Omental fat pad (tissue), 4 donors: ENCODE measurements around the gene USP17L17. TPM values are rescaled to one million over a fixed set of nuclear protein-coding genes. Genes with fewer than 3 reads are reported as not detected.
"Not testable (repeated sequence)": the region's sequence is repeated elsewhere in the genome, so short reads cannot be mapped to it uniquely, and the experiment has no call there.

Experiments
- ATAC-seq: fragments of 150-250 bp; one replicate; pipeline ENCODE4 v1.9.1; 2016; ENCODE audit warnings: mild to moderate bottlenecking, moderate library complexity; ENCODE audit not compliant: low FRiP score
- DNase-seq: peaks from one replicate; pipeline ENCODE4 v3.0.0-alpha.2; 2019; ENCODE audit warnings: low spot score
- total RNA-seq, 4 donors: library from RNA; depleted of rRNA; stranded (reverse); fragments of >200 nt; gene quantifications; one replicate each; pipeline ENCODE4 v1.1.0, GENCODE V29; 2016

USP17L17 gene, protein sequence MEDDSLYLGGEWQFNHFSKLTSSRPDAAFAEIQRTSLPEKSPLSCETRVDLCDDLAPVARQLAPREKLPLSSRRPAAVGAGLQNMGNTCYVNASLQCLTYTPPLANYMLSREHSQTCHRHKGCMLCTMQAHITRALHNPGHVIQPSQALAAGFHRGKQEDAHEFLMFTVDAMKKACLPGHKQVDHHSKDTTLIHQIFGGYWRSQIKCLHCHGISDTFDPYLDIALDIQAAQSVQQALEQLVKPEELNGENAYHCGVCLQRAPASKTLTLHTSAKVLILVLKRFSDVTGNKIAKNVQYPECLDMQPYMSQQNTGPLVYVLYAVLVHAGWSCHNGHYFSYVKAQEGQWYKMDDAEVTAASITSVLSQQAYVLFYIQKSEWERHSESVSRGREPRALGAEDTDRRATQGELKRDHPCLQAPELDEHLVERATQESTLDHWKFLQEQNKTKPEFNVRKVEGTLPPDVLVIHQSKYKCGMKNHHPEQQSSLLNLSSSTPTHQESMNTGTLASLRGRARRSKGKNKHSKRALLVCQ
- total RNA-seq = not detected

DNA sequence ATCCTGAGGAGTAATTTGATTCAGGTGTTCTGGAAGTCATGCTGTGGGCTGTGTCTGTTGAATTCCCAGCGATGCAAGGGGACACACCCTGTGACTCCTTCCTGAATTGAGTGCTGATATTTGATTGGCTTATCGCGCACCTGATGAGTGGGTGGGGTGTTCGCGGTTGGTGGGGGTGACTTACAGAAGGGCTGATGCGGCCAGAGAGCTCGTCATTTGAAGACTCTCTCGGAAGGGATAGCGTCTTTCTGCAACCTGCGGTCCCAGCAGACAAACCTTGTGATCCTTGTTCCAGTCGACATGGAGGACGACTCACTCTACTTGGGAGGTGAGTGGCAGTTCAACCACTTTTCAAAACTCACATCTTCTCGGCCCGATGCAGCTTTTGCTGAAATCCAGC is at the start of gene USP17L17:
USP17L17 (plus strand) TSS at position 301 of the 400 bp plus-strand sequence; CDS start at position 301, 0 bp downstream.
- not testable (repeated sequence) for ATAC-seq, DNase-seq

DNA sequence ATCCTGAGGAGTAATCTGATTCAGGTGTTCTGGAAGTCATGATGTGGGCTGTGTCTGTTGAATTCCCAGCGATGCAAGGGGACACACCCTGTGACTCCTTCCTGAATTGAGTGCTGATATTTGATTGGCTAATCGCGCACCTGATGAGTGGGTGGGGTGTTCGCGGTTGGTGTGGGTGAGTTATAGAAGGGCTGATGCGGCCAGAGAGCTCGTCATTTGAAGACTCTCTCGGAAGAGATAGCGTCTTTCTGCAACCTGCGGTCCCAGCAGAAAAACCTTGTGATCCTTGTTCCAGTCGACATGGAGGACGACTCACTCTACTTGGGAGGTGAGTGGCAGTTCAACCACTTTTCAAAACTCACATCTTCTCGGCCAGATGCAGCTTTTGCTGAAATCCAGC is 33.3 kb upstream of the USP17L17 start, which contains the start of gene USP17L10:
USP17L10 (plus strand) TSS at position 301 of the 400 bp plus-strand sequence; CDS start at position 301, 0 bp downstream.
- ATAC-seq, DNase-seq: not testable (repeated sequence)

DNA sequence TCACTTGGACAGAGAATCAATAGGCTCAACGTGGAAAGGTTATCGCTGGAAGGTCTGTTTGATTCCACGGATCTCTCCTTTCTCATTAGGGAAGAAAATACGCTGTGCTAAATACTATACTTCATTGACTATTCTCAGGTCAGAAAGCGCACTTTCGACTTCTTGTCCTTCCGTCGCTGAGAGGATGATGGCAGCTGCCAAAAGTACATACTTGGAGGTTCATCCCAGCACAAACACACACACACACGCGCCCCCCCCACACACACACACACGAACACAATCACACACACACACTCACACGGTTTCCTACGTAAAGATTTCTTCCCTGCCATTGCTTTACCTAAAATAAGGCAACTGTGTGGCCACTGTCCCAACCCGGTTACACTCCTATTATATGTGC is 29.0 kb upstream of the USP17L17 start:
- ATAC-seq, DNase-seq: not testable (repeated sequence)

DNA sequence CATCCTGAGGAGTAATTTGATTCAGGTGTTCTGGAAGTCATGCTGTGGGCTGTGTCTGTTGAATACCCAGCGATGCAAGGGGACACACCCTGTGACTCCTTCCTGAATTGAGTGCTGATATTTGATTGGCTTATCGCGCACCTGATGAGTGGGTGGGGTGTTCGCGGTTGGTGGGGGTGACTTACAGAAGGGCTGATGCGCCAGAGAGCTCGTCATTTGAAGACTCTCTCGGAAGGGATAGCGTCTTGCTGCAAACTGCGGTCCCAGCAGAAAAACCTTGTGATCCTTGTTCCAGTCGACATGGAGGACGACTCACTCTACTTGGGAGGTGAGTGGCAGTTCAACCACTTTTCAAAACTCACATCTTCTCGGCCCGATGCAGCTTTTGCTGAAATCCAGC is 28.6 kb upstream of the USP17L17 start, which contains the start of gene USP17L11:
USP17L11 (plus strand) TSS at position 301 of the 400 bp plus-strand sequence; CDS start at position 301, 0 bp downstream.
- not testable (repeated sequence) for ATAC-seq

DNA sequence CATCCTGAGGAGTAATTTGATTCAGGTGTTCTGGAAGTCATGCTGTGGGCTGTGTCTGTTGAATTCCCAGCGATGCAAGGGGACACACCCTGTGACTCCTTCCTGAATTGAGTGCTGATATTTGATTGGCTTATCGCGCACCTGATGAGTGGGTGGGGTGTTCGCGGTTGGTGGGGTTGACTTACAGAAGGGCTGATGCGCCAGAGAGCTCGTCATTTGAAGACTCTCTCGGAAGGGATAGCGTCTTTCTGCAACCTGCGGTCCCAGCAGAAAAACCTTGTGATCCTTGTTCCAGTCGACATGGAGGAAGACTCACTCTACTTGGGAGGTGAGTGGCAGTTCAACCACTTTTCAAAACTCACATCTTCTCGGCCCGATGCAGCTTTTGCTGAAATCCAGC is 23.8 kb upstream of the USP17L17 start, which contains the start of gene USP17L12:
USP17L12 (plus strand) TSS at position 301 of the 400 bp plus-strand sequence; CDS start at position 301, 0 bp downstream.
- DNase-seq, ATAC-seq: not testable (repeated sequence)

More for the DNA sequence above, 28.6 kb upstream of the USP17L17 start, which contains the start of gene USP17L11:
- not testable (repeated sequence) for DNase-seq

DNA sequence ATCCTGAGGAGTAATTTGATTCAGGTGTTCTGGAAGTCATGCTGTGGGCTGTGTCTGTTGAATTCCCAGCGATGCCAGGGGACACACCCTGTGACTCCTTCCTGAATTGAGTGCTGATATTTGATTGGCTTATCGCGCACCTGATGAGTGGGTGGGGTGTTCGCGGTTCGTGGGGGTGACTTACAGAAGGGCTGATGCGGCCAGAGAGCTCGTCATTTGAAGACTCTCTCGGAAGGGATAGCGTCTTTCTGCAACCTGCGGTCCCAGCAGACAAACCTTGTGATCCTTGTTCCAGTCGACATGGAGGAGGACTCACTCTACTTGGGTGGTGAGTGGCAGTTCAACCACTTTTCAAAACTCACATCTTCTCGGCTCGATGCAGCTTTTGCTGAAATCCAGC is 19.1 kb upstream of the USP17L17 start, which contains the start of gene USP17L13:
USP17L13 (plus strand) TSS at position 301 of the 400 bp plus-strand sequence; CDS start at position 301, 0 bp downstream.
- ATAC-seq, DNase-seq: not testable (repeated sequence)

DNA sequence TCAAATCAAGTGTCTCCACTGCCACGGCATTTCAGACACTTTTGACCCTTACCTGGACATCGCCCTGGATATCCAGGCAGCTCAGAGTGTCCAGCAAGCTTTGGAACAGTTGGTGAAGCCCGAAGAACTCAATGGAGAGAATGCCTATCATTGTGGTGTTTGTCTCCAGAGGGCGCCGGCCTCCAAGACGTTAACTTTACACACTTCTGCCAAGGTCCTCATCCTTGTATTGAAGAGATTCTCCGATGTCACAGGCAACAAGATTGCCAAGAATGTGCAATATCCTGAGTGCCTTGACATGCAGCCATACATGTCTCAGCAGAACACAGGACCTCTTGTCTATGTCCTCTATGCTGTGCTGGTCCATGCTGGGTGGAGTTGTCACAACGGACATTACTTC is 13.4 kb upstream of the USP17L17 start:
- not testable (repeated sequence) for DNase-seq

DNA sequence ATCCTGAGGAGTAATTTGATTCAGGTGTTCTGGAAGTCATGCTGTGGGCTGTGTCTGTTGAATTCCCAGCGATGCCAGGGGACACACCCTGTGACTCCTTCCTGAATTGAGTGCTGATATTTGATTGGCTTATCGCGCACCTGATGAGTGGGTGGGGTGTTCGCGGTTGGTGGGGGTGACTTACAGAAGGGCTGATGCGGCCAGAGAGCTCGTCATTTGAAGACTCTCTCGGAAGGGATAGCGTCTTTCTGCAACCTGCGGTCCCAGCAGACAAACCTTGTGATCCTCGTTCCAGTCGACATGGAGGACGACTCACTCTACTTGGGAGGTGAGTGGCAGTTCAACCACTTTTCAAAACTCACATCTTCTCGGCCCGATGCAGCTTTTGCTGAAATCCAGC is 9.6 kb upstream of the USP17L17 start, which contains the start of gene USP17L15:
USP17L15 (plus strand) TSS at position 301 of the 400 bp plus-strand sequence; CDS start at position 301, 0 bp downstream.
- not testable (repeated sequence) for DNase-seq, ATAC-seq

More for the DNA sequence above, 13.4 kb upstream of the USP17L17 start:
- not testable (repeated sequence) for ATAC-seq

DNA sequence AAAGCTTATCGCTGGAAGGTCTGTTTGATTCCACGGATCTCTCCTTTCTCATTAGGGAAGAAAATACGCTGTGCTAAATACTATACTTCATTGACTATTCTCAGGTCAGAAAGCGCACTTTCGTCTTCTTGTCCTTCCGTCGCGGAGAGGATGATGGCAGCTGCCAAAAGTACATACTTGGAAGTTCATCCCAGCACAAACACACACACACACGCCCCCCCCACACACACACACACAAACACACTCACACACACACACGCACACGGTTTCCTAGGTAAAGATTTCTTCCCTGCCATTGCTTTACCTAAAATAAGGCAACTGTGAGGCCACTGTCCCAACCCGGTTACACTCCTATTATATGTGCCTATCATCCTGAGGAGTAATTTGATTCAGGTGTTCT is 5.2 kb upstream of the USP17L17 start:
- not testable (repeated sequence) for ATAC-seq
- peak; percentile 20 for DNase-seq

DNA sequence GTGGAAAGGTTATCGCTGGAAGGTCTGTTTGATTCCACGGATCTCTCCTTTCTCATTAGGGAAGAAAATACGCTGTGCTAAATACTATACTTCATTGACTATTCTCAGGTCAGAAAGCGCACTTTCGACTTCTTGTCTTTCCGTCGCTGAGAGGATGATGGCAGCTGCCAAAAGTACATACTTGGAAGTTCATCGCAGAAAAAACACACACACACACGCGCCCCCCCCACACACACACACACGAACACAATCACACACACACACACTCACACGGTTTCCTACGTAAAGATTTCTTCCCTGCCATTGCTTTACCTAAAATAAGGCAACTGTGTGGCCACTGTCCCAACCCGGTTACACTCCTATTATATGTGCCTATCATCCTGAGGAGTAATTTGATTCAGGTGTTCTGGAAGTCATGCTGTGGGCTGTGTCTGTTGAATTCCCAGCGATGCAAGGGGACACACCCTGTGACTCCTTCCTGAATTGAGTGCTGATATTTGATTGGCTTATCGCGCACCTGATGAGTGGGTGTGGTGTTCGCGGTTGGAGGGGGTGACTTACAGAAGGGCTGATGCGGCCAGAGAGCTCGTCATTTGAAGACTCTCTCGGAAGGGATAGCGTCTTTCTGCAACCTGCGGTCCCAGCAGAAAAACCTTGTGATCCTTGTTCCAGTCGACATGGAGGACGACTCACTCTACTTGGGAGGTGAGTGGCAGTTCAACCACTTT is 4.4 kb downstream of the USP17L17 start, which contains the start of gene USP17L18:
USP17L18 (plus strand) TSS at position 678 of the 728 bp plus-strand sequence; CDS start at position 678, 0 bp downstream.
- DNase-seq = peak; percentile 19

DNA sequence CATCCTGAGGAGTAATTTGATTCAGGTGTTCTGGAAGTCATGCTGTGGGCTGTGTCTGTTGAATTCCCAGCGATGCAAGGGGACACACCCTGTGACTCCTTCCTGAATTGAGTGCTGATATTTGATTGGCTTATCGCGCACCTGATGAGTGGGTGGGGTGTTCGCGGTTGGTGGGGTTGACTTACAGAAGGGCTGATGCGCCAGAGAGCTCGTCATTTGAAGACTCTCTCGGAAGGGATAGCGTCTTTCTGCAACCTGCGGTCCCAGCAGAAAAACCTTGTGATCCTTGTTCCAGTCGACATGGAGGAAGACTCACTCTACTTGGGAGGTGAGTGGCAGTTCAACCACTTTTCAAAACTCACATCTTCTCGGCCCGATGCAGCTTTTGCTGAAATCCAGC is 9.4 kb downstream of the USP17L17 start, which contains the start of gene USP17L19:
USP17L19 (plus strand) TSS at position 301 of the 400 bp plus-strand sequence; CDS start at position 301, 0 bp downstream.
- ATAC-seq, DNase-seq: not testable (repeated sequence)

More for the DNA sequence above, 4.4 kb downstream of the USP17L17 start, which contains the start of gene USP17L18:
- ATAC-seq = not testable (repeated sequence)

DNA sequence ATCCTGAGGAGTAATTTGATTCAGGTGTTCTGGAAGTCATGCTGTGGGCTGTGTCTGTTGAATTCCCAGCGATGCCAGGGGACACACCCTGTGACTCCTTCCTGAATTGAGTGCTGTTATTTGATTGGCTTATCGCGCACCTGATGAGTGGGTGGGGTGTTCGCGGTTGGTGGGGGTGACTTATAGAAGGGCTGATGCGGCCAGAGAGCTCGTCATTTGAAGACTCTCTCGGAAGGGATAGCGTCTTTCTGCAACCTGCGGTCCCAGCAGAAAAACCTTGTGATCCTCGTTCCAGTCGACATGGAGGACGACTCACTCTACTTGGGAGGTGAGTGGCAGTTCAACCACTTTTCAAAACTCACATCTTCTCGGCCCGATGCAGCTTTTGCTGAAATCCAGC is 14.1 kb downstream of the USP17L17 start, which contains the start of gene USP17L20:
USP17L20 (plus strand) TSS at position 301 of the 400 bp plus-strand sequence; CDS start at position 301, 0 bp downstream.
- not testable (repeated sequence) for DNase-seq, ATAC-seq

DNA sequence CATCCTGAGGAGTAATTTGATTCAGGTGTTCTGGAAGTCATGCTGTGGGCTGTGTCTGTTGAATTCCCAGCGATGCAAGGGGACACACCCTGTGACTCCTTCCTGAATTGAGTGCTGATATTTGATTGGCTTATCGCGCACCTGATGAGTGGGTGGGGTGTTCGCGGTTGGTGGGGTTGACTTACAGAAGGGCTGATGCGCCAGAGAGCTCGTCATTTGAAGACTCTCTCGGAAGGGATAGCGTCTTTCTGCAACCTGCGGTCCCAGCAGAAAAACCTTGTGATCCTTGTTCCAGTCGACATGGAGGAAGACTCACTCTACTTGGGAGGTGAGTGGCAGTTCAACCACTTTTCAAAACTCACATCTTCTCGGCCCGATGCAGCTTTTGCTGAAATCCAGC is 18.9 kb downstream of the USP17L17 start, which contains the start of gene USP17L21:
USP17L21 (plus strand) TSS at position 301 of the 400 bp plus-strand sequence; CDS start at position 301, 0 bp downstream.
- not testable (repeated sequence) for DNase-seq, ATAC-seq

DNA sequence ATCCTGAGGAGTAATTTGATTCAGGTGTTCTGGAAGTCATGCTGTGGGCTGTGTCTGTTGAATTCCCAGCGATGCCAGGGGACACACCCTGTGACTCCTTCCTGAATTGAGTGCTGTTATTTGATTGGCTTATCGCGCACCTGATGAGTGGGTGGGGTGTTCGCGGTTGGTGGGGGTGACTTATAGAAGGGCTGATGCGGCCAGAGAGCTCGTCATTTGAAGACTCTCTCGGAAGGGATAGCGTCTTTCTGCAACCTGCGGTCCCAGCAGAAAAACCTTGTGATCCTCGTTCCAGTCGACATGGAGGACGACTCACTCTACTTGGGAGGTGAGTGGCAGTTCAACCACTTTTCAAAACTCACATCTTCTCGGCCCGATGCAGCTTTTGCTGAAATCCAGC is 23.6 kb downstream of the USP17L17 start, which contains the start of gene USP17L22:
USP17L22 (plus strand) TSS at position 301 of the 400 bp plus-strand sequence; CDS start at position 301, 0 bp downstream.
- DNase-seq, ATAC-seq: not testable (repeated sequence)

DNA sequence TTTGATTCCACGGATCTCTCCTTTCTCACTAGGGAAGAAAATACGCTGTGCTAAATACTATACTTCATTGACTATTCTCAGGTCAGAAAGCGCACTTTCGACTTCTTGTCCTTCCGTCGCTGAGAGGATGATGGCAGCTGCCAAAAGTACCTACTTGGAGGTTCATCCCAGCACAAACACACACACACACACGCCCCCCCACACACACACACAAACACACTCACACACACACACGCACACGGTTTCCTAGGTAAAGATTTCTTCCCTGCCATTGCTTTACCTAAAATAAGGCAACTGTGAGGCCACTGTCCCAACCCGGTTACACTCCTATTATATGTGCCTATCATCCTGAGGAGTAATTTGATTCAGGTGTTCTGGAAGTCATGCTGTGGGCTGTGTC is 28.0 kb downstream of the USP17L17 start:
- not testable (repeated sequence) for ATAC-seq
- DNase-seq = peak; percentile 46
